ENCODE data around the gene RHCE. TPM values are rescaled to one million over a fixed set of nuclear protein-coding genes. Genes with fewer than 3 reads are reported as not detected.
"Not testable (repeated sequence)": the region's sequence is repeated elsewhere in the genome, so short reads cannot be mapped to it uniquely, and the experiment has no call there.

RHCE gene
- total RNA-seq, 1 experiment from 2014 or later = 0.36 TPM

DNA sequence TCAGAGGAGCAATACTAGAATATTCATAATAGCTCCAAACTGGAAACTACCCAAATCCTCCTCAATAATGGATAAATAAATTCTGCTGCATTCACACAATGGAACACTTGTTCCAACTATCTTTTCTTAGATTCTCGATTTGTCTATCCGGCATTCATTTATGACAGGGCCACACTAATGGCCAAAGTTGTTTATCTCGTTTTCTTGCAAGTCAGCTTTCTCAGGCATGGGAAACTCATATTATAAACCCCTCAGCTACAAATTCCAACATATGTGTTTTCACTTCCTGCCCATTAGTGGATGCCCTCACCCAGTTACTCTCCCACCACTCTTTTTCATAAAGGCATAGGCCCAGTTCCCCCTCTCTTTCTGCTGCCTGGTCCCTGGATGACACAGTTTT lies 42.3 kb downstream of the RHCE start:
- DNase-seq, H3K4me3 ChIP-seq, H3K27me3 ChIP-seq: not testable (repeated sequence)

GRCh38 chr1:25371757-25372156 lies 48.9 kb downstream of the RHCE start:
- not testable (repeated sequence) for H3K27me3 ChIP-seq, H3K36me3 ChIP-seq, H3K4me3 ChIP-seq, H3K9me3 ChIP-seq
- peak; percentile 72 for DNase-seq

More for the DNA sequence above, 42.3 kb downstream of the RHCE start:
- not testable (repeated sequence) for H3K9me3 ChIP-seq, H3K36me3 ChIP-seq

DNA sequence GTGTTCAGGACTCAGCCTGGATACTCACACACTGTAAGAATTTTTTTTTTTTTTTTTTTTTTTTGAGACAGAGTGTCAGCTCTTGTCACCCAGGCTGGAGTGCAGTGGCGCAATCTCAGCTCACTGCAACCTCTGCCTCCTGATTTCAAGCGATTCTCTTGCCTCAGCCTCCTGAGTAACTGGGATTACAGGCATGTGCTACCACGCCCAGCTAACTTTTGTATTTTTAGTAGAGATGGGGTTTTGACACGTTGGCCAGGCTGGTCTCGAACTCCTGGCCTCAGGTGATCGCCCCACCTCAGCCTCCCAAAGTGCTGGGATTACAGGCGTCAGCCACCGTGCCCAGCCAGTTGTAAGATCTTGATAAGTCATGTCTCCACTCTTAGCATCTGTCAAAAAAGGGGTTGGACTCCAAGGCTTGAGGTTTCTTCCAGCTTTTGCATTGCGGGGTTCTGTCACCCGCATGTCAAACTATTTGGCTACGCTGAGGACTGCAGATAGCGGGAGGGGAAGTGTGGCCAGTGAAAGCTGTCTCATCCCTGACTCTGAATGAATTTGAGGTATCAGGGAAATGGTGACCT lies 50.8 kb downstream of the RHCE start:
- H3K36me3 ChIP-seq, H3K9me3 ChIP-seq, DNase-seq, H3K27me3 ChIP-seq, H3K4me3 ChIP-seq: not testable (repeated sequence)

- Histone ChIP-seq H3K27me3 (no peaks in the 10 kb centered on the region), H3K9me3 (no peaks in the 10 kb centered on the region), H3K36me3 (no peaks in the 10 kb centered on the region), H3K4me3 (no peak overlapping the region)
- no peak for DNase-seq
Observed at GRCh38 chr1:25369241-25369640, 51.4 kb downstream of the RHCE start.

DNA sequence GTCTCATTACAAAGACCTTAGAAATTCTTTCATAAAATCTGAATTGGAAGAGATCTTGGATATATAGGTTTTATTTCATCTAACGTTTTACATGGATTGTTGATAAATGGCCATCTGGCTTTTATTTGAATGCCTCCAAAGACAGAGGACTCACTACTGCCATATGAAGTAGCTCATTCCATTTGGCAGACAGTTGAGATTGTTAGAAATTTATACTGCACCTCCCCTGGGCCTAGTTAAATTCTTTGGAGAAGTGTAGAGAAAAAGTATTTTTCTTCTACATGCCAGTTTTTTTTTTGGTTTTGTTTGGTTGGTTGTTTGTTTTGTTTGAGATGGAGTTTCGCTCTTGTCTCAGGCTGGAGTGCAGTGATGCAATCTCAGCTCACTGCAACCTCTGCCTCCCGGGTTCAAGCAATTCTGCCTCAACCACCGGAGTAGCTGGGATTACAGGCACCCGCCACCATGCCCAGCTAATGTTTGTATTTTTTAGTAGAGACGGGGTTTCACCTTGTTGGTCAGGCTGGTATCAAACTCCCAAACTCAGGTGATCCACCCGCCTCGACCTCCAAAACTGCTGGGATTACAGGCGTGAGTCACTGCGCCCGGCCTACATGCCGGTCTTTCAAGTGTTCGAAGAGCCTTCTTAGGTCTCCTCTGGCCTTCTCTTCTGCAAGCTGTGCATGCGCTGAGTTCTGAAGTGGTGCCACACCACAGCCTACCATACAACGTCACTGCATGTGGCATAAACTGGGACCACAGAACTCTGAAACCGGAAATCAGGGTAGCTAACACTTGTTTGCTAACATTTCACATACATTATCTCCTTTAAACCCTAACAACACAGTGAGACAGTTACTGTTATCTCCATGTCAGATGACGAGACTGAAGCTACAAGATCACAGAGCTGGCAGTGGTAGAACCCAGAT lies 57.7 kb downstream of the RHCE start:
- peaks cover 31% of the 10 kb centered on the region for H3K36me3 ChIP-seq
- not testable (repeated sequence) for H3K27me3 ChIP-seq, H3K9me3 ChIP-seq, DNase-seq, H3K4me3 ChIP-seq

GRCh38 chr1:25361901-25362300 lies 58.7 kb downstream of the RHCE start:
- no peaks in the 10 kb centered on the region for H3K9me3 ChIP-seq
- H3K4me3 ChIP-seq = no peak overlapping the region
- H3K36me3 ChIP-seq = peaks cover 39% of the 10 kb centered on the region
- DNase-seq = no peak
- no peaks in the 10 kb centered on the region for H3K27me3 ChIP-seq

GRCh38 chr1:25360596-25361581 lies 59.7 kb downstream of the RHCE start:
- Histone ChIP-seq H3K36me3 (peaks cover 47% of the 10 kb centered on the region), H3K27me3 (no peaks in the 10 kb centered on the region), H3K9me3 (no peaks in the 10 kb centered on the region), H3K4me3 (no peak overlapping the region)
- peak; percentile 77 for DNase-seq

- Histone ChIP-seq H3K4me3 (no peak overlapping the region), H3K9me3 (no peaks in the 10 kb centered on the region), H3K27me3 (no peaks in the 10 kb centered on the region), H3K36me3 (peaks cover 69% of the 10 kb centered on the region)
- no peak for DNase-seq
Observed at GRCh38 chr1:25356848-25357247, 63.8 kb downstream of the RHCE start.

GRCh38 chr1:25356441-25356840 lies 64.2 kb downstream of the RHCE start:
- Histone ChIP-seq H3K4me3 (no peak overlapping the region), H3K36me3 (peaks cover 66% of the 10 kb centered on the region), H3K27me3 (no peaks in the 10 kb centered on the region), H3K9me3 (no peaks in the 10 kb centered on the region)
- no peak for DNase-seq

GRCh38 chr1:25355841-25356395 lies 64.7 kb downstream of the RHCE start:
- Histone ChIP-seq H3K9me3 (no peaks in the 10 kb centered on the region), H3K27me3 (no peaks in the 10 kb centered on the region), H3K36me3 (peaks cover 62% of the 10 kb centered on the region), H3K4me3 (no peak overlapping the region)
- no peak for DNase-seq

DNA sequence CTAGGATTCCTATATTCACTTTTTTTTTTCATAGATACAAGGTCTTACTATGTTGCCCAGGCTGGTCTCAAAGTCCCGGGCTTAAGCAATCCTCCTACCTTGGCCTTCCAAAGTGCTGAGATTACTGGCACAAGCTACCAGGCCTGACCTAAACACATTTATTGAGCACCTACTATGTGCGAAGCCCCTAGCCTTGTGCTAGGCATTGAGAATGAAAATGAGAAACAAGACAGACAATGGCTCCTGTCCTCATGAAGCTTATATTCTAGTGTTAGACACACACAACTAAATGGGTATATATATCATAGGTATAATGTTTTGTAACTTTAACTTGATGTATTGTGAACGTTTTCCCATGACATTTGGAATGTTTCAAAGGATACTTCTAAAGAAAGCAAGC lies 71.0 kb downstream of the RHCE start:
- H3K9me3 ChIP-seq = no peaks in the 10 kb centered on the region
- H3K4me3 ChIP-seq = no peak overlapping the region
- no peak for DNase-seq
- H3K36me3 ChIP-seq = peaks cover 63% of the 10 kb centered on the region
- no peaks in the 10 kb centered on the region for H3K27me3 ChIP-seq

GRCh38 chr1:25347556-25347955 lies 73.1 kb downstream of the RHCE start:
- Histone ChIP-seq H3K27me3 (no peaks in the 10 kb centered on the region), H3K36me3 (peaks cover 61% of the 10 kb centered on the region), H3K9me3 (no peaks in the 10 kb centered on the region), H3K4me3 (no peak overlapping the region)
- no peak for DNase-seq

GRCh38 chr1:25343872-25344271 lies 76.8 kb downstream of the RHCE start:
- DNase-seq = peak; percentile 93
- Histone ChIP-seq H3K27me3 (no peaks in the 10 kb centered on the region), H3K4me3 (no peak overlapping the region), H3K9me3 (no peaks in the 10 kb centered on the region), H3K36me3 (peaks cover 59% of the 10 kb centered on the region)

DNA sequence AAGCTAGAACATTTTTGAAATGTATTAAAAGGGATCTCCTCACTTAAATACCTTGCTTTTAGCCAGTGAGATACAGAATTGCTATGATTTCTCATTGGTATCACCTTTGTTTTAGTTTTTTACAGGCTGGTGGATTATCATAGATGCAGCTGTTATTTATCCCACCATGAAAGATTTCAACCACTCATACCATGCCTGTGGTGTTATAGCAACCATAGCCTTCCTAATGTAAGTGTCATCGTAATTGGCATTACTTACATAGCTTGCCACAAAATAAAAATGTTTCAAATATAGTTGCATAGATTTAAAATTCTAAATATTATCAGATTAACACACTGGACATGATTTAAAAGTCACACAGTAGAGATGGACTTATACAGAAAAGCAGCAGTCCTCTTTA lies 77.8 kb downstream of the RHCE start:
- DNase-seq = no peak

DNA sequence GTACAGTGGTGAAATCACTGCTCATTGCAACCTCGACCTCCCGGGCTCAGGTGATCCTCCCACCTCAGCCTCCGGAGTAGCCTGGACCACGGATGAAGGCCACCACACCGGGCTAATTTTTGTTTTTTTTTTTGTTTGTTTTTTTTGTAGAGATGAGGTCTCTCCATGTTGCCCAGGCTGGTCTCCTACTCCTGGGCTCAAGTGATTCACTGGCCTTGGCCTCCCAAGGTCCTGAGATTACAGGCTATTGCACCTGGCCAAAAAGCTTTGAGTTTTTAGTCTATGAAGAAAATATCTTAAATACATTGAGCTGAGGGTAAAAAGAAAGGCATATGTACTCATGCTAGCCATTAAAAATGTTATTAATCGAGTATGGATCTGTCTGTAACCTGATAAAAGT lies 78.9 kb downstream of the RHCE start:
- Histone ChIP-seq H3K9me3 (no peaks in the 10 kb centered on the region), H3K27me3 (no peaks in the 10 kb centered on the region), H3K4me3 (no peak overlapping the region), H3K36me3 (peaks cover 44% of the 10 kb centered on the region)
- no peak for DNase-seq

More for the DNA sequence above, 77.8 kb downstream of the RHCE start:
- Histone ChIP-seq H3K4me3 (no peak overlapping the region), H3K9me3 (no peaks in the 10 kb centered on the region), H3K27me3 (no peaks in the 10 kb centered on the region), H3K36me3 (peaks cover 53% of the 10 kb centered on the region)

- H3K4me3 ChIP-seq = peak overlapping the region; percentile 85
- no peak for DNase-seq
Observed at GRCh38 chr1:25338986-25339385, 81.6 kb downstream of the RHCE start.

More at GRCh38 chr1:25338986-25339385, 81.6 kb downstream of the RHCE start:
- H3K36me3 ChIP-seq = peaks cover 25% of the 10 kb centered on the region
- H3K27me3 ChIP-seq = no peaks in the 10 kb centered on the region
- H3K9me3 ChIP-seq = no peaks in the 10 kb centered on the region

All from MG63 (cell line).